K562 (cell line): ENCODE data around the gene SLC38A1. TPM values are rescaled to one million over a fixed set of nuclear protein-coding genes. Genes with fewer than 3 reads are reported as not detected.

Experiments used
- FOS ChIP-seq: IDR thresholded peaks from 3 replicates; pipeline ENCODE4 v1.6.1; 2011; ENCODE audit not compliant: insufficient read length; ENCODE audit errors: extremely low read depth
- PHF8 ChIP-seq: fragments of 200-600 bp; sonication (generic); IDR thresholded peaks from 2 replicates; pipeline ENCODE4 v1.6.1; 2012; ENCODE audit warnings: mixed run types, mild to moderate bottlenecking, inconsistent platforms, low read length, moderate library complexity, borderline replicate concordance
- PKNOX1 ChIP-seq: fragments of 450-650 bp; IDR thresholded peaks from 2 replicates; pipeline ENCODE4 v1.6.1; 2016
- STAT5A ChIP-seq: IDR thresholded peaks from 2 replicates; pipeline ENCODE4 v1.6.1; 2012; ENCODE audit warnings: low read length, inconsistent platforms, borderline replicate concordance
- ZBTB11 ChIP-seq, 3 experiments: fragments of 200-800 bp in 1 of 3; fragments of 250-450 bp in 1 of 3; fragments of 450-650 bp in 1 of 3; sonication (Bioruptor Pico) in 1 of 3; sonication (Bioruptor generic) in 1 of 3; formaldehyde crosslinking in 1 of 3; IDR thresholded peaks; 2 replicates each; pipeline versions ENCODE4 v1.6.1 to v1.8.0; 2016 to 2022; ENCODE audit warnings: mild to moderate bottlenecking in 2 of 3, missing genetic modification characterization in 2 of 3, missing compliant biosample characterization in 1 of 3, moderate library complexity in 1 of 3
- ZC3H11A ChIP-seq: IDR thresholded peaks from 2 replicates; pipeline ENCODE4 v1.6.1; 2012; ENCODE audit warnings: low read depth, low read length, improper control_type of control experiment
- ZNF324 ChIP-seq: fragments of 250-450 bp; sonication (Bioruptor Pico); IDR thresholded peaks from 2 replicates; pipeline ENCODE4 v1.4.0; 2020; ENCODE audit warnings: mild to moderate bottlenecking
- ZNF449 ChIP-seq: fragments of 250-450 bp; sonication (Bioruptor Pico); IDR thresholded peaks from 2 replicates; pipeline ENCODE4 v1.8.0; 2022; ENCODE audit warnings: moderate library complexity, mild to moderate bottlenecking, inconsistent platforms
- polyA plus RNA-seq, 8 experiments: library from polyadenylated mRNA; depleted of rRNA in 4 of 8; stranded (reverse) in 5 of 8; unstranded in 3 of 8; fragments of >200 nt; fragmentation: Nextera tagmentation in 2 of 8; fragmentation: Illumina TruSeq in 1 of 8; extraction: Ambion mirVana in 2 of 8; extraction: Trizol in 1 of 8; gene quantifications; 2 replicates each; pipeline versions ENCODE4 v1.2.1 to v1.2.3, GENCODE V29; 2011 to 2014; ENCODE audit warnings: inconsistent platforms in 1 of 8, missing spikeins in 1 of 8
- total RNA-seq, 7 experiments: library from RNA; depleted of rRNA in 6 of 7; stranded (reverse); fragments of >200 nt in 6 of 7; fragmentation: Illumina TruSeq in 2 of 7; extraction: Trizol in 2 of 7; gene quantifications; 2 replicates each; pipeline versions ENCODE4 v1.2.1 to v1.2.3, GENCODE V29; 2011 to 2021; ENCODE audit warnings: low replicate concordance in 1 of 7
- TF ChIP-seq, protein P1 (sequence below): sonication (generic); formaldehyde crosslinking; IDR thresholded peaks from 2 replicates; pipeline ENCODE4 v1.8.0; 2022; ENCODE audit warnings: mild to moderate bottlenecking, missing genetic modification reagents
- TF ChIP-seq, protein P2 (sequence below): fragments of 250-450 bp; sonication (Bioruptor Pico); IDR thresholded peaks from 2 replicates; pipeline ENCODE4 v1.5.0; 2021; ENCODE audit warnings: mild to moderate bottlenecking, moderate library complexity

SLC38A1 gene
- total and polyA plus RNA-seq, 9 of the 15 experiments (the other 6 are each of a cell fraction or from before 2014, with no cell fraction given), result 51.9 to 112 (median 75.0) TPM

DNA sequence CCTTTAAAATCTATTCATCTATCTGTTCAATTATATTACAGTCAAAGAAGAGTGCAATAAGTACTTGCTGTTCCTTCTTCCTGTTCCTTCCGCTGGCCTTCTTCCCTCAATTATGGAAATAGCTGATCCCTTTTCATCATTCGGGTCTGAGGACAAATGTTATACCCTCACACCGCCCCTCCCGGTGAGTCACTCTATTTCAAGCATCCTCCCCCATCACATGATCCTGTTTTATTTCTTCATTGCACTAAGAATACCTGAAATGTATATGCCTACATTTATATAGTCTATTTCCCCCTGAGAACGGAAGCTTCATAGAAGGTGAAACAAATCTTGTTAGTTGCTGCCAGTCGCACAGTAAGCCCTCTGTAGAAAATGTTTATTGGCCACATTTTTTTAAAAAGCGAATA lies 2.5 kb downstream of the SLC38A1 start (continued):
- TF ChIP-seq, protein P1, sequence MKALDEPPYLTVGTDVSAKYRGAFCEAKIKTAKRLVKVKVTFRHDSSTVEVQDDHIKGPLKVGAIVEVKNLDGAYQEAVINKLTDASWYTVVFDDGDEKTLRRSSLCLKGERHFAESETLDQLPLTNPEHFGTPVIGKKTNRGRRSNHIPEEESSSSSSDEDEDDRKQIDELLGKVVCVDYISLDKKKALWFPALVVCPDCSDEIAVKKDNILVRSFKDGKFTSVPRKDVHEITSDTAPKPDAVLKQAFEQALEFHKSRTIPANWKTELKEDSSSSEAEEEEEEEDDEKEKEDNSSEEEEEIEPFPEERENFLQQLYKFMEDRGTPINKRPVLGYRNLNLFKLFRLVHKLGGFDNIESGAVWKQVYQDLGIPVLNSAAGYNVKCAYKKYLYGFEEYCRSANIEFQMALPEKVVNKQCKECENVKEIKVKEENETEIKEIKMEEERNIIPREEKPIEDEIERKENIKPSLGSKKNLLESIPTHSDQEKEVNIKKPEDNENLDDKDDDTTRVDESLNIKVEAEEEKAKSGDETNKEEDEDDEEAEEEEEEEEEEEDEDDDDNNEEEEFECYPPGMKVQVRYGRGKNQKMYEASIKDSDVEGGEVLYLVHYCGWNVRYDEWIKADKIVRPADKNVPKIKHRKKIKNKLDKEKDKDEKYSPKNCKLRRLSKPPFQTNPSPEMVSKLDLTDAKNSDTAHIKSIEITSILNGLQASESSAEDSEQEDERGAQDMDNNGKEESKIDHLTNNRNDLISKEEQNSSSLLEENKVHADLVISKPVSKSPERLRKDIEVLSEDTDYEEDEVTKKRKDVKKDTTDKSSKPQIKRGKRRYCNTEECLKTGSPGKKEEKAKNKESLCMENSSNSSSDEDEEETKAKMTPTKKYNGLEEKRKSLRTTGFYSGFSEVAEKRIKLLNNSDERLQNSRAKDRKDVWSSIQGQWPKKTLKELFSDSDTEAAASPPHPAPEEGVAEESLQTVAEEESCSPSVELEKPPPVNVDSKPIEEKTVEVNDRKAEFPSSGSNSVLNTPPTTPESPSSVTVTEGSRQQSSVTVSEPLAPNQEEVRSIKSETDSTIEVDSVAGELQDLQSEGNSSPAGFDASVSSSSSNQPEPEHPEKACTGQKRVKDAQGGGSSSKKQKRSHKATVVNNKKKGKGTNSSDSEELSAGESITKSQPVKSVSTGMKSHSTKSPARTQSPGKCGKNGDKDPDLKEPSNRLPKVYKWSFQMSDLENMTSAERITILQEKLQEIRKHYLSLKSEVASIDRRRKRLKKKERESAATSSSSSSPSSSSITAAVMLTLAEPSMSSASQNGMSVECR (CRISPR knock-in tag), result no peak
- TF ChIP-seq, protein P2, sequence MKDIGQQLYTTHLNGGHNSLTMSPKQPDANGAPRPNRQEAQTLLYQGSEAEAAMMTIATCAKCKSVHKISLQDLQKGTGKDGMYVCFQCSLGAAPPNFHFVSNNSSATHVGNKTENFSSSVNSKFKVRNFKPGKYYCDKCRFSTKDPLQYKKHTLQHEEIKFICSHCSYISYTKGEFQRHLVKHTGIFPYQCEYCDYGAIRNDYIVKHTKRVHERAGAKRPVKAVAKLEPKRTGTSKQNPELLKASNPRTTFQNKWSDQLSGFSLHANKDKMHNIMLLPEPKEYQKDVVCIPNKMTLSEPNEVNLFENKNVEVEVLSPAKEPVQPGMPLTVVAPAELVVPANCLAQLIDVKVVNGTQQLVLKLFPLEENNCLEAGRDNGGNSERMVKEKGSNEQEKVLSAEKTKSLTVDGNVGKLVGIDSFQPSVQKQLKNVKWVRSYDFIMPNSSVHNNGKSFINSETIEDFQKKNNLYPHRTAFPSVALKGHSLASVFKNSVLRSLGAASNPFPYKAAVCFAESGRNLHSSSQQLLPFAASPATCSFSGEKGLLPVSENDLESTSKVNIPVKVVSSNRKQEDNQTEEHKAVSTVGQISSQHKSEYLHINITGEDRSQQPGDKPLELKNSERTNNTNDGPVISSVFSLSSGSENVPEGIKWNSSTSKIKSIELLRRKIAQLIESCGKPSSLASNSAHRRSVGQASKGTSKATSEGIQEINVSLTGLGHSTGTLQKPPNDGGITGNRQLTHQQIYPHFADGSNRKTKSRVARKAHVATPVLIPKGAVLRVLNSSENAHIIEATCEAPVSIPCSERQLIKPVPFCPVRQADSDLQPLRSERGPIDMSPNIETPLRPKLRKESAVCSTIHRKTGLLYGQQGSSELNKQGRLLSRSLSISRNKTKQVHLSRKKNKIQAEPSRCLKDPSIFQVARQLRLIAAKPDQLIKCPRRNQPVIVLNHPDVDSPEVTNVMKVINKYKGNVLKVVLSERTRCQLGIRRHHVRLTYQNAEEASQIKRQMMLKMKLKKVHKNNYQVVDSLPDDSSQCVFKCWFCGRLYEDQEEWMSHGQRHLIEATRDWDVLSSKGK (CRISPR knock-in tag), result no peak
- no peak for TF ChIP-seq STAT5A
- TF ChIP-seq ZNF449, result no peak
- no peak for TF ChIP-seq PKNOX1
- TF ChIP-seq ZNF324, result no peak
- no peak for TF ChIP-seq ZBTB11 (CRISPR knock-in tag; IDR thresholded peaks at IDR 0.05)
- TF ChIP-seq PHF8, result no peak
- peak; percentile 20 for TF ChIP-seq FOS
- no peak for TF ChIP-seq ZC3H11A
